HG03045 (cell line): Measurements from ENCODE around the gene APBA2.

Source experiments
- ATAC-seq: cut with Tn5 transposase; IDR thresholded peaks from one replicate; pipeline ENCODE4 v1.9.1; 2021; ENCODE audit warnings: mild to moderate bottlenecking, moderate library complexity; ENCODE audit not compliant: unreplicated experiment

Gene APBA2

GRCh38 chr15:29053661-29054131, 167.9 kb downstream of the APBA2 start:
- ATAC-seq, result no peak

- no peak for ATAC-seq
Observed at GRCh38 chr15:29054171-29055045, 168.6 kb downstream of the APBA2 start.

GRCh38 chr15:29055876-29056275, 170.1 kb downstream of the APBA2 start:
- ATAC-seq, result no peak

DNA sequence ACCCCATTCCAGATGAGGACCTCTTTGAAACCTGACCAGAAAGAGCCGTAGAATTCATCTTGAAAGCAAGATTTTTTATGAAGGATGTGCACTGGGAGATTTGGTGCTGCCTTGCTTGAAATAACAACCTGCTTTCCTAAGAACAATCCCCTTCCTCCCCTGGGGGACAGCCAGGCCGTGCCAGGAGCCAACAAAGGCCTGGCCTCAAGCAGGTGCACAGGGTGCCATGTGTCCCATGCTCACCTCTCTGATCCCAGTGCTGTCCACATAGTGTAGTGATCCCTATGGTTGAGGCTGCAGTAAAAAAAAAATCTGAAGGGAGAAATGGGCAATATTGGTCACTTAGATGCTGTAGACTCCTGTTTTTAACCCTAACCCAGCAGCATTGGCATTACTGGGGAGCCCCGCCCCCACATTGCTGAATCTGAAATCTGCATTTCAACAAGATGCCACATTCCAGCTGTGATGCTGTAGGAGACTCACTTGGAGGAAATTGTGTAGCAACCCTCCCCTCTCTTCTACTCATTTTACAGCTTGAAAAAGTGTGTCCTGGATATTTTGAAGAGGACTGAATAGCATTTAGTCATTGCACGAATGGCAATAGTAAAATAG, 171.2 kb downstream of the APBA2 start:
- ATAC-seq, result no peak

- no peak for ATAC-seq
Observed at GRCh38 chr15:29057856-29058255, 172.1 kb downstream of the APBA2 start.

DNA sequence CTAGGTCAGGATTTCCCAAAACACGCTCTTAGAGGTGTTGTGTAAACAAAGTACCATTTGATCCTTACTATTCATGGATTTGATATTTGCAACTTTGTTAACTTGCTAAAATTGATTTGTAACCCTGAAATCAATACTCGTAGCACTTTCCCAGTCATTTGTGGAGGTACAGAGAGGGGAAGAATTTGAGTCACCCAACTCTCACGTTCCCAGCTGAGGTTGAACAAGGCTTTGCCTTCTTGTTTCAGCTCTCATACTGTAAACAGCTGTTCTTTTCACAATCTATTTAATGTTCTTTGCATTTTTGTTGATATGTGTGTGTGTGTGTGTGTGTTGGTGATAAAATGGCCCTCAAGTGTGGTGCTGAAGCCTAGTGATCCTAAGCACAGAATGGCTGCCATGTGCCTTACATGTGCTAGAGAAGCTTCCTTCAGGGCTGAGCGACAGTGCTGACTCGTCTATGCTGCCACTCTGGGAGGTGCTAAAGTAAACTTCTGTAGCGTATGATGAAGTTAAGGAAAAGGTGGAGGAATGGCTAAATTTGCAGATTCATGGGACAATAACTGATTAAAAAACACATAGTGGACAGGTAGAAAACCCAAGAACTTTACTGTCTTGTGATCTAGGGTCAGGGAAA, 173.2 kb downstream of the APBA2 start:
- ATAC-seq, result no peak

GRCh38 chr15:29059871-29060640, 174.3 kb downstream of the APBA2 start:
- no peak for ATAC-seq

DNA sequence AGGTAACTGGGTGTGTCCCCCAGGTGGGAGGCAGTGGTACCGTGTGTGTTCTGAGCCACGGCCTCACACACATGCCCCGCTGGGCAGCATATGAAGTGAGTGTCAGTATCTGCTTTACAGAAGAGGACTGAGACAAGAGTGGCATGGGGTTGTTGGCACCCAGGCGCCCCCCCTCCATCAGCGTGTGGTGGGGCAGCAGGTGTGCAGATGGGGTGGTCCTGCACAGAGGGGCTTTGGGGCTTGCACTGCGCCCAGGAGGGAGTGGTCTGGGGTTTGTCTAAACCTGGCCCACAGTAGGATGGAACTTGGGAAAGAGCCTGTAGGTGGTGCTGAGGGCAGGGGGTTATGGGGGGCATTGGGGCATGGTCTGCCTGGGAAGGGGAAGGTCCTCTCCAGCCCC, 176.0 kb downstream of the APBA2 start:
- ATAC-seq, result no peak

DNA sequence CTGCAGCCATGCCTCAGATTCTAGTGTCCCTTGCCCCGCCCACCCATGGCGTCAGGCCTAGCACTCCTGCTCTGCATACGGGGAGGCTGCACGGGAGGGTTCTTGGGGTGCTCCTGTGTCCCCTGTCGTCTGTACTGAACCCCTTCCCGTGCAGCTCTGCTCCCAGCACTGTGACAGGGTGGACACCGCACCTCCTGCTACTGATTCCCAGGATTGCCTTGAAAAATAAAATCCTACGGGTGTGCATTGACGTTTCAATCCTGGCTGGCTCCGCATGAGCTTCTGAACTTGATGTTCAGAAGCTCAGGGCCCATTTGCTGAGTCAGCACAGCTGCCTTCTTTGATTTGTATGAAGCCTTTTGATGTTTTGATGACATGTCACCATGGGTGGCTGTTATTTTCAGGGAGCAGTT, 176.4 kb downstream of the APBA2 start:
- no peak for ATAC-seq

DNA sequence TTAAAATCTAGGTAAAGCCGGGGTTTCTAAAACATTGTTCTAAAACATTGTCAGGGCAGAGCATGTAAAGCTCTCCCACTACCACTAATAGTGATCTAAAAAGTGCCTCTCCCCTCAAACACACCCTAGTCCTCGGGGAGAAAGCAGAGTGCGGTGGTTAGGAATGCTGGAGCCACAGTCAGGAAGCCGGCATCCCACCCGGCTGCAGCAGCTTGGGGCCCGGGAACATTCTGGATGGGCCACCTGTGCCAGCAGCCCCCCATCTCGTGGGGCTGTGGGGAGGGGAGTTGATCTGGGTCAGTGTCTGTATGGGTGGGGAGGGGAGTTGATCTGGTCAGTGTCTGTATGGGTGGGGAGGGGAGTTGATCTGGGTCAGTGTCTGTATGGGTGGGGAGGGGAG, 176.9 kb downstream of the APBA2 start:
- no peak for ATAC-seq

- ATAC-seq, result no peak
Observed at GRCh38 chr15:29063646-29064045, 177.9 kb downstream of the APBA2 start.

DNA sequence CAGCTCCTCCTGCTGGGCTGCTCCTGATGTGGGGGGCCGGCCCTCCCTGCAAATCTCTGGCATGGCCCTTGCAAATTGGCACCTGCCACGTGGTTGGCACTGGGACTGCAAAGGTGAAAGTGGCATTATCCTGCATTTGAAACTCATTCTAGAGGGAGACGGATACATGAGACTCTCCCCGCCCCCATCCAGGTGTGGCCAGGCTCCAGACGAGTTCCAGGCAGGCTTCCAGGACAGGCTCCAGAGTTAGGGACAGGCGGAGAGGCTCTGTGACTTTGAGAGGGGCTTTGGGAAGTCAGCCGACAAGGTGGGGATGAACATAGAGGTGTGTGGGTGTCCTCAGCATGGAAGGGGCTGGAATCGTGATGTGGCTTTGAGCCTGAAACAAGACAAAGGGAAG, 178.5 kb downstream of the APBA2 start:
- no peak for ATAC-seq

DNA sequence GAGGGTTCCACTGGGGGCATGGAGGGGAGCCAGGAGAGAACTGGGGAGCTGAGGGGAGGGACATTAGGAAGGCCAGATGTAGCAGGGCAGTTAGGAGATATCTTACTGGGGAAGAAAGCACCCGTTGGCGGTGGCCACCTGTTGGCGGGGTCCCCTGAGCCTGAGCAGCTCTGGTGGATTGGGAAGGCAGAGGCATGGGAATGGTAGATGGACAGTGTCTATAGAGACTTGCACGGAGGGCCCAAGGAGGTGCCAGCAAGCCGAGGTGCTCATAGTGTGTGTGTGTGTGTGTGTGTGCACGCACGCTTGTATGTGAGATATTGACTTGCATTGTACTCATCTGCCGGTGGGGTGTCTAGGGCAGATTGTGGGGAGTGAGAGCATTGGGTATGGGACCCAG, 179.0 kb downstream of the APBA2 start:
- no peak for ATAC-seq

GRCh38 chr15:29065571-29065970, 179.8 kb downstream of the APBA2 start:
- ATAC-seq, result no peak

GRCh38 chr15:29066310-29066709, 180.5 kb downstream of the APBA2 start:
- ATAC-seq, result no peak

DNA sequence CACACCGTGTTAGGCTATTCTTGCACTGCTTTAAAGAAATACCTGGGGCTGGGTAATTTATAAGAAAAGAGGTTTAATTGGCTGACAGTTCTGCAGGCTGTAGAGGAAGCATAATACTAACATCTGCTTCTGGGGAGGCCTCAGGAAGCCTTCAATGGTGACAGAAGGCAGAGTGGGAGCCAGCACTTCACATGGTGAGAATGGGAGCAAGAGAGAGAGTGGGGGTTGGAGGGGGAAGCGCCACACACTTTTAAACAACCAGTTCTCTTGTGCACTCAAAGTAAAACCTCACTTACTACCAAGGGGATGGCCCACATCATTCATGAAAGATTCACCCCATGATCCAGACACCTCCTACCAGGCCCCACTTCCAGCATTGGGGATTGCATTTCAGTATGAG, 181.1 kb downstream of the APBA2 start:
- no peak for ATAC-seq

- ATAC-seq, result no peak
Observed at GRCh38 chr15:29067949-29068348, 182.2 kb downstream of the APBA2 start.

DNA sequence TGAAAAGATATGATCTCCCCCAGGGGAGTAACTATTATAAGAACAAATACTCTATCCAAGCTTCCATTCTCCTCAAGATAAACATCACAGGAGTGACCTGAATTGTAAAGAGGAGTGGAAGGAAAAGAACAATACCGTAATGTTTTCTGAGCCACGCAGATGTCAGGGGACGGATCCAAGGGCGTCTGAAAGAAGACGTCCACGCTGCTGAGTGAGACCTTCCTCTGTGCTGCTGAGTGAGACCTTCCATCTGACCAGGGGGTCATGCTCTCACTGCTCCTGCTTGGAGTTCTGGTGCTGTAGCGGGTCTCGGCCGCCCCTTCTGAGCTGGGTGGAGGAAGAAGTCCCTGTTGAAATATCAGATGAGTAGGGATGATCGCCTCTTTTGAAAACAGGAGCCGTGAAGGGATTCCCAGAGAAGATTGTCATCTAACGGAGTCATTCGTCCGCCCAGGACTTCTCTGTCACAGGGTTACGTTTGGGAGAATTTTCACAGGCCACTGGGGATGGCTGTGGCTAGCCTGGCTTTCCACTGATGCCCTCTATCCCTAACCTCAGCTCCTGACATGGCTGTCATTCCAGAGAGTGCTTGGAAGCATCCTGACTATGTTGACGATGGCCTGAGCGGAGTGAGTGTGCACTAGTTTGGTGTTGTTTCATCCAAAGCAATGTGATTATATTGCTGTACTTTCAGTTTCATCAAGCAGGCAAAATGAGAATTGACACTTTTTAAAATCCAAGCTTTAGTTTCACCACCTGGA, 184.9 kb downstream of the APBA2 start:
- no peak for ATAC-seq

DNA sequence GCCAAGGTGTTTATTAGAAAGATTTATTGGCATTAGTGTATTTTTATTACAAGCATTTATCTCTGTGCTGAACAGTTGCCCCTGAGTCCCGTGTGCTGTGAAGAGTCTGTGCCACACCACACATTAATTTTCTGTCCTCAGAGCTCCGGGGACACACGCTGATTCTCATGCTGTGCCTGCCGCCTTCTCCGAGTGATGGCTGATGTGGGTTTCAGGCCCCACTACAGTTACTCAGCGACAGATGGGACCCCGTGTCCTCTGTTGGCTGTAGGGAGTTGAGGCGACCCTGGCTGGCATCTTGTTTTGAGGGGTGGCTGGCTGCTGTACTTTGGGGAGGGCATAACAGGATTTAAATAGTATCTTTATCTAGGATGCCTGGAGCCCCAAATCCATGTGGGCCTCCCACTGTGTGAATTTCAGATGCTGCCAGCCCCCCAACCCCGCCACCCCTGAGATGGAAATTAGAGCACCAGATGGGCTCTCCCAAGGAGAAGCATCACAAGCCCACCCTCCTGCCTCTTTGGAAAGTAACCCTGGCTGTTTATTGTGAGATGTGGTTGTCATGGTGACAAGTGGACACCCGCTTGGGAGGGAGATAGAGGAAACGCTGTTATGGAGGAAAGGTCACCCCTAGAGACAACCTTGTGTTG, 185.6 kb downstream of the APBA2 start:
- no peak for ATAC-seq

DNA sequence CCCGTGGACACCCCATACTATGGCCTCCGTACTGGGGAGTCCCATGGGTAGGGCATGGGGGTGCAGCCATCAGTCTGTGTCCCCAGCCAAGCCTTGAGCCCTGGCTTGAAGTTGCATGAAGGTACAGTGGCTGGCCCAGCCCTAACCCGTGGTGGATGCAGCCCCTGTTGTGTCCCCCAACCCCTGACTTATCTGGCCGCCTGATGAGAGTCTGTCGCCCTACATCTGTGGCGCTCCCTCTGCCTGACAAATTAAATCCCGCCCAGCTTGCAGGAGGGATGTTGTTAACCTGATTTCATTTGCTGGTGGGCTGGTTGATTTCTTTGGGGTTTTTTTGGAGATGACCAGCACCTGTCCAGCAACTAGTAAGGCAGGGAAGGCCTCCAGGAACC, 186.1 kb downstream of the APBA2 start:
- ATAC-seq, result no peak
